Naive thymus-derived CD8-positive, alpha-beta T cell (primary cell): ENCODE measurements around the gene CCDC15. TPM values are rescaled to one million over a fixed set of nuclear protein-coding genes. Genes with fewer than 3 reads are reported as not detected.
A peak's percentile ranks its signal among the peaks of the same experiment; 100 is the strongest.

Experiments
- ATAC-seq, 2 donors: fragments of 150-1000 bp; cut with Tn5 transposase in 1 of 2; sonication (Bioruptor Pico), chemical (Tn5 transposase) in 1 of 2; 1 replicate in 1 of 2; 2 replicates in 1 of 2; pipeline ENCODE4 v1.10.0; 2021; ENCODE audit warnings: mild to moderate bottlenecking in 2 of 2, moderate library complexity in 2 of 2
- POLR2A ChIA-PET: fragments of 350-600 bp; sonication (Branson Sonifier 250); formaldehyde crosslinking; loops from one replicate; lab custom pipeline; 2021; ENCODE audit warnings: antibody characterized with exemption; lab: Charles Lee
- DNase-seq, 10 donors: peaks; one replicate each; pipeline versions ENCODE4 v3.0.0 to v3.0.0-alpha.2; 2020 to 2022
- H3K27ac Mint-ChIP-seq, 10 donors: one replicate each; pipeline ENCODE4 v1.8.0; 2020 to 2022; ENCODE audit warnings: mild to moderate bottlenecking in 10 of 10, mixed read lengths in 10 of 10, moderate library complexity in 4 of 10, inconsistent platforms in 1 of 10
- H3K27me3 Mint-ChIP-seq, 5 donors: one replicate each; pipeline ENCODE4 v1.8.0; 2021 to 2022; ENCODE audit warnings: mixed read lengths in 5 of 5
- H3K36me3 Mint-ChIP-seq, 3 donors: one replicate each; pipeline ENCODE4 v1.8.0; 2020 to 2022; ENCODE audit warnings: mixed read lengths in 3 of 3, mild to moderate bottlenecking in 2 of 3, inconsistent platforms in 1 of 3
- H3K4me1 Mint-ChIP-seq, 4 donors: one replicate each; pipeline ENCODE4 v1.8.0; 2021 to 2022; ENCODE audit warnings: mixed read lengths in 4 of 4
- H3K4me3 Mint-ChIP-seq, 10 donors: one replicate each; pipeline ENCODE4 v1.8.0; 2020 to 2022; ENCODE audit warnings: mild to moderate bottlenecking in 10 of 10, mixed read lengths in 10 of 10, moderate library complexity in 6 of 10, inconsistent platforms in 1 of 10
- H3K9me3 Mint-ChIP-seq, 9 donors: one replicate each; pipeline ENCODE4 v1.8.0; 2020 to 2022; ENCODE audit warnings: mixed read lengths in 9 of 9, mild to moderate bottlenecking in 3 of 9, inconsistent platforms in 1 of 9, moderate library complexity in 1 of 9
- polyA plus RNA-seq, 3 donors: library from polyadenylated mRNA; unstranded; fragments of 300-500 nt; fragmentation: Illumina TruSeq; gene quantifications; one replicate each; pipeline ENCODE4 v1.2.3, GENCODE V29; 2021
- total RNA-seq, 8 experiments: library from RNA in 2 of 8; stranded (reverse) in 2 of 8; gene quantifications; one replicate each; pipeline ENCODE4 v1.2.3 and lab custom pipeline; 2021 to 2026

Gene CCDC15, protein sequence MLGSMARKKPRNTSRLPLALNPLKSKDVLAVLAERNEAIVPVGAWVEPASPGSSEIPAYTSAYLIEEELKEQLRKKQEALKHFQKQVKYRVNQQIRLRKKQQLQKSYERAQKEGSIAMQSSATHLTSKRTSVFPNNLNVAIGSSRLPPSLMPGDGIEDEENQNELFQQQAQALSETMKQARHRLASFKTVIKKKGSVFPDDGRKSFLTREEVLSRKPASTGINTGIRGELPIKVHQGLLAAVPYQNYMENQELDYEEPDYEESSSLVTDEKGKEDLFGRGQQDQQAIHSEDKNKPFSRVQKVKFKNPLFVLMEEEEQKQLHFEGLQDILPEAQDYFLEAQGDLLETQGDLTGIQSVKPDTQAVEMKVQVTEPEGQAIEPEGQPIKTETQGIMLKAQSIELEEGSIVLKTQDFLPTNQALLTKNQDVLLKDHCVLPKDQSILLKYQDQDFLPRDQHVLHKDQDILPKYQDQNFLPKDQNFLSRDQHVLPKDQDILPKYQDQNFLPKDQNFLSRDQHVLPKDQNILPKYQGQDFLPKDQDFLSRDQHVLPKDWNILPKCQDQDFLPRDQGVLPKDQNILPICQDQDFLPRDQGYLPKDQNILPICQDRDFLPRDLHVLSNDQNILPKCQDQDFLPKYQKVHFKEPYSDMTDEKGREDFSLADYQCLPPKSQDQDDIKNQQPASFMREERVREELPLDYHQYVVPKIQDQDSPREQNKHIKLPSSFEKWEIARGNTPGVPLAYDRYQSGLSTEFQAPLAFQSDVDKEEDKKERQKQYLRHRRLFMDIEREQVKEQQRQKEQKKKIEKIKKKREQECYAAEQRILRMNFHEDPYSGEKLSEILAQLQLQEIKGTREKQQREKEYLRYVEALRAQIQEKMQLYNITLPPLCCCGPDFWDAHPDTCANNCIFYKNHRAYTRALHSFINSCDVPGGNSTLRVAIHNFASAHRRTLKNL
- total RNA-seq (1 to 10 TPM; 2.5 to 2.8 TPM), polyA plus RNA-seq (1 to 10 TPM; 1.5 to 2.2 (median 2.1) TPM), total RNA-seq (lab: John Stamatoyannopoulos, UW) (1.6 to 9.5 (median 6.6) reads per million in 6 experiments)

DNA sequence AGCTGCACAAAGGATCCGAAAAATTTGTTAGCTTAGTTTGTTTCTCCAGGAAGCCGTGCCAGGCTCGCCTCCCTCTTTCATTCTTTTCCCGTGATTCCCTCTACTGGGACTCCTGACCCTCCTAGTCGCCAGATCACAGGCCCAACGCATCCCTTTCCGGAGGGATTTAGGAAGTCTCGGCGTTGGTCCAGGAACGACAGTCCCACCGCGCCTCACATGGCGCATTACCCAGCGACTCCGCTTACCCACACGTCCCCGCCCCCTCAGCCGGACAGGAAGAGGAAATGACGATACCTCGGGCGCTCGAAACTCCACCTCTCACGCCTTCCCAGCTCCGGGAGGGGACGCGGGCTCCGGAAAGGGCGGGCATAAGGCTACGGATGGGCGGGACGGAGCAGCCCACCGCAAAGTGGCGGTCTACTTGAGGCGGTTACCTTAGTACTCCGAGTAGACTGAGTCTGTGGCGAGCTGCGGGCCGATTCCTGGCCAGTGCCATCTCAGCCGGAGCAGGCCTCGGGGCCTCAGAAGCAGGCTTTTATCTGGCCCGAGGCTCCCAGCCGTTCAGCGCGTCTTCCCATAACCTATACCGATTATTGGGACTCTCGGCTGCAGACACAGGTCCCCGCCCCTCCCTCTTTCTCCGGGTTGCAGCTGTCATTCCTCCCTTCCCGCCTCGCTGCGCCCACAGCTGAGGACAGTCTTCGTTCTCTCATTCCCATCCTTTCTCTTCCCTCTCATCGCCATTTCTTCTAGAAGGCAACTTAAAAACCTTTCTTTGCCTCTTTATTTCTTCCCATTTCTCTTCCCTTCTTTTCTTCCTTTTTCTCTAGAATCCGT is at the start of gene CCDC15:
Gene CCDC15 (plus strand): TSS at position 450 of the 837 bp plus-strand sequence. CDS start 531 bp downstream, outside the sequence.
- H3K27me3 Mint-ChIP-seq = no peaks in the 10 kb centered on the region
- POLR2A ChIA-PET = interaction anchor here (0.7 to 3.5 kb wide), 18 partner anchors 11 to 638 kb away, joined by 3 to 49 read pairs (median 6); partner anchors contain the start of genes EI24, HEPACAM, HEPN1 and MSANTD2
- ATAC-seq (peak; percentile 94 to 96), DNase-seq (peak; percentile 86 to 96 (median 93))
- H3K4me3 Mint-ChIP-seq = no peak within 1 kb of the TSS
- peaks cover 0 to 7% (median 3%) of the 10 kb centered on the region in 4 donors for H3K4me1 Mint-ChIP-seq
- peaks cover 0 to 2% (median 0%) of the 10 kb centered on the region in 9 donors for H3K9me3 Mint-ChIP-seq
- H3K27ac Mint-ChIP-seq = no peak within 1 kb of the TSS
- H3K36me3 Mint-ChIP-seq = no peaks in the 10 kb centered on the region

DNA sequence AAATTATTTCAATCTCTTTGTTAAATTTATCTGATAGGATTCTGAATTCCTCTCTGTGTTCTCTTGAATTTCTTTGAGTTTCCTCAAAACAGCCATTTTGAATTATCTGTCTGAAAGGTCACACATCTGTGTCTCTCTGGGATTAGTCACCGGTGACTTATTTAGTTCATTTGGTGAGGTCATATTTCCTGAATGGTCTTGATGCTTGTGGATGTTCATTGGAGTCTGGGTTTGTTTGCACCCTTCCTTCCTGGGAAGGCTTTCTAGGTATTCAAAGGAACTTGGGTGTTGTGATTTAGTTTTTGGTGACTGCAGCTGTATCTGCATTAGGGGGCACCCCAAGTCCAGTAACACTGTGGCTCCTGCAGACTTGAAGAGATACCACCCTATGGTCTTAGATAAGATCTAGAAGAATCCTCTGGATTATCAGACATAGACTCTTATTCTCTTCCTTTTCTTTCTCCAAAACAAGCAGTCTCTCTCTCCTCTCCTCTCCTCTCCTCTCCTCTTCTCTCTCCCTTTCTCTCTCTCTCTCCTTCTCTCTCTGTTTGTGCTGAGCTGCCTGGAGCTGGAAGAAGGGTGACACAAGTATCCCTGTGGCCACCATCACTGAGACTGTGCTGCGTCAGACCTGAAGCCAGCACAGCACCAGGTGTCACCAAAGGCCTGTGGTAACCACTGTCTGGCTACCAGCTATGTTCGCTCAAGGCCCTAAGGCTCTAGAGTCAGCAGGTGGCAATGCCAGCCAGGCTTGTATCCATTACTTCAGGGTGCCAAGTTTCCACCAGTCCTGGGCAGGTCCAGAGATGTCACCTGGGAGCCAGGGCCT is 38.2 kb upstream of the CCDC15 start:
- Mint-ChIP-seq H3K4me1 (peaks cover 0 to 8% (median 4%) of the 10 kb centered on the region in 4 donors), H3K9me3 (peaks cover 0 to 13% (median 7%) of the 10 kb centered on the region in 9 donors), H3K27ac (peak overlapping the region in 1 of 10 donors; percentile 27), H3K27me3 (peaks cover 0 to 14% (median 0%) of the 10 kb centered on the region in 5 donors), H3K4me3 (no peak overlapping the region), H3K36me3 (peaks cover 0 to 7% (median 6%) of the 10 kb centered on the region in 3 donors)
- POLR2A ChIA-PET = interaction anchor here (0.9 to 1.4 kb wide), 2 partner anchors 38 to 196 kb away, joined by 6 to 7 read pairs; partner anchors contain the start of genes CCDC15 and TMEM218
- ATAC-seq = peak in 1 of 2 donors; percentile 26
- peak in 1 of 10 donors; percentile 24 for DNase-seq

DNA sequence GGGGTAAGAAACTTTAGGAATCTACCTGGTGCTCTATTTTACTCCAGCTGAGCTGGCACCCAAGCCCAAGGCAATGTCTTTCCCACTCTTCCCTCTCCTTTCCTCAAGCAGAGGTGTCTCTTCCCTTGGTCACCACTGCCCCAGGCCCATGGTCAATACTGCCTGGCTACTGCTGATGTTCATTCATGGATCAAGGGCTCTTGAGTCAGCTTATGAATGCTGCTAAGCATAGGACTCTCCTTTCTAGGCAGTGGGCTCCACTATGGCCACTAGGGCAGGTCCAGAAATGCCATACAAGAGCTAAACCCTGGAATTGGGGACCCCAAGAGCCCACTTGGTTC is 37.7 kb upstream of the CCDC15 start:
- DNase-seq = no peak
- Mint-ChIP-seq H3K4me1 (peaks cover 0 to 8% (median 5%) of the 10 kb centered on the region in 4 donors), H3K9me3 (peaks cover 0 to 13% (median 7%) of the 10 kb centered on the region in 9 donors), H3K36me3 (peaks cover 0 to 7% (median 6%) of the 10 kb centered on the region in 3 donors), H3K27me3 (peaks cover 0 to 14% (median 0%) of the 10 kb centered on the region in 5 donors), H3K4me3 (no peak overlapping the region), H3K27ac (no peak overlapping the region)
- POLR2A ChIA-PET = interaction anchor here (0.9 to 1.4 kb wide), 2 partner anchors 37 to 195 kb away, joined by 6 to 7 read pairs; partner anchors contain the start of genes CCDC15 and TMEM218
- ATAC-seq = no peak

DNA sequence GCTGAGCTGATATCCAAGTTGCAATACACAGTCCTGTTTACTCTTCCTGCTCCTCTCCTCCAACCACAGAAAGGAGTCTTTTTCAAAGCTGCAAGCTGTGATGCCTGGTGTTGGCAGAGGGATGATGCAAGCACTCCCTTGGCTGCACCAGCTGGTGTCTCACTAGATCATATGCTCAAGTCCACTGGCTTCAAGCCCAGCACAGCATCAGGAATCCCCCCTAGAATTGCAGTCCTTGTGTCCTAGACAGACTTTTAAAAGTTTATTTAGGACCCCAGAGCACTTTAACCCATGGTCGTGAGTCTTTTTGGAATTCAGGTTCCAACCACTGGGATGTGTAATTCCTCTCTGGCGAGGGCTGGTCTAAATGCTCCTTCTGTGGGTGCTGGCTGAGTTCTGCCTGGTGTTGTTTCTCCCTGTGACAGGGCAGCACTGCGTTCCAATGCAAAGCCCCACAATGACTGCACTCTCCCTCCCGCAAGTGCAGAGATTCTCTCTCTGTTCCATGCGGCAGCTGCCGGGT is 36.8 kb upstream of the CCDC15 start:
- POLR2A ChIA-PET = interaction anchor here (1.4 kb wide), 1 partner anchor 194 kb away, joined by 6 read pairs; the partner anchor contains the start of gene TMEM218
- Mint-ChIP-seq H3K36me3 (peaks cover 0 to under 1% (median 0%) of the 10 kb centered on the region in 3 donors), H3K4me1 (peaks cover under 1 to 13% (median 10%) of the 10 kb centered on the region in 4 donors), H3K9me3 (peaks cover 0 to 6% (median 0%) of the 10 kb centered on the region in 9 donors), H3K27me3 (peaks cover 0 to 11% (median 0%) of the 10 kb centered on the region in 5 donors), H3K27ac (peak overlapping the region in 2 of 10 donors; percentile 9 to 47), H3K4me3 (no peak overlapping the region)
- DNase-seq = no peak
- ATAC-seq = no peak

DNA sequence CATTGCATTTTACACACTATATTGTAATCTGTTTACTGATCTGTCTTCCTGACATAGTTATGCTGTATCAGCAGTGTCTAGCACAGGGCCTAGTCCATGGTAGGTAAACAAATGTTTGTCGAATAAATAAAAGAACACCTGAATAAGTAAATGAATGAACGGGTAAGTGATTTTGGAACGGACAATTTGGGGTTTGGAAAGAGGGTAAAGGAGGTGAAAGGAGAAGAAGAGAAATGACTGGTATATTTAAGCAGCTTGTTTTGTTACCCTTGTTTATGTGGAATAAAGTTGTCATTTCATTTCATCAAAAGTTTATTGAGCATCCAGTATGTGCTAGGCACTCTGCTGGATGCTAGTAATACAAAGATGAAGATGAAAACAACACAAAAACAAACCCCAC is 35.1 kb upstream of the CCDC15 start, which contains the start of gene HEPN1:
Gene HEPN1 (plus strand): TSS at position 301 of the 400 bp plus-strand sequence.
- H3K9me3 Mint-ChIP-seq = no peaks in the 10 kb centered on the region
- peak within 1 kb of the TSS in 6 of 10 donors; percentile 11 to 85 (median 52) for H3K27ac Mint-ChIP-seq
- no peaks in the 10 kb centered on the region for H3K36me3 Mint-ChIP-seq
- ATAC-seq (no peak), DNase-seq (no peak)
- H3K4me1 Mint-ChIP-seq = peaks cover 19 to 31% (median 24%) of the 10 kb centered on the region in 4 donors
- H3K27me3 Mint-ChIP-seq = peaks cover 0 to 11% (median 0%) of the 10 kb centered on the region in 5 donors
- POLR2A ChIA-PET = interaction anchor here (3.4 kb wide), 1 partner anchor 35 kb away, joined by 32 read pairs; the partner anchor contains the start of gene CCDC15
- H3K4me3 Mint-ChIP-seq = peak within 1 kb of the TSS in 8 of 10 donors; percentile 24 to 83 (median 44)

DNA sequence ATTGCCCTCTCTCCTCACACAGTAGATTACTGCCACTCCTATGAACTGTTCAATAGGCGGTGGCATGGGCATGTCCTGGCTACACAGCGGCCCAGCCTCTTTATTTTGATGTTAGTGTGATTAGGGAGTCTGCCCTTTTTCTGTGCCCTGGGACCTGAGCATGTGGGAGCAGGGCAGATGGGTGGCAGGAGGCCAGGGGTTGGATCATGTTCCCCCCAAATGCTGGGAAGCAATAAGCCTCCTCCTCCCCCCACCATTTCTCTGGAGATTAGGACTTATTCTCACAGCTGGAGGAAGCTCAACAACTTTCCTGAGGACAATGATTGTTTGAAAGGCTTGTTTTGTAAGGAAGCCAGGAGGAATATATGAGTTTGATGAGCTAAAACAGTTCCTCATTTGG is 34.1 kb upstream of the CCDC15 start:
- ATAC-seq = no peak
- DNase-seq = no peak
- H3K9me3 Mint-ChIP-seq = no peaks in the 10 kb centered on the region
- H3K27ac Mint-ChIP-seq = peak overlapping the region in 3 of 10 donors; percentile 11 to 33 (median 20)
- H3K4me3 Mint-ChIP-seq = peak overlapping the region in 8 of 10 donors; percentile 2 to 83 (median 31)
- H3K36me3 Mint-ChIP-seq = no peaks in the 10 kb centered on the region
- H3K4me1 Mint-ChIP-seq = peaks cover 23 to 37% (median 30%) of the 10 kb centered on the region in 4 donors
- POLR2A ChIA-PET = interaction anchor here (0.9 to 6.3 kb wide), 10 partner anchors 21 to 297 kb away, joined by 3 to 50 read pairs (median 5); partner anchors contain the start of genes CCDC15, MSANTD2 and TMEM218
- H3K27me3 Mint-ChIP-seq = peaks cover 0 to 11% (median 0%) of the 10 kb centered on the region in 5 donors

DNA sequence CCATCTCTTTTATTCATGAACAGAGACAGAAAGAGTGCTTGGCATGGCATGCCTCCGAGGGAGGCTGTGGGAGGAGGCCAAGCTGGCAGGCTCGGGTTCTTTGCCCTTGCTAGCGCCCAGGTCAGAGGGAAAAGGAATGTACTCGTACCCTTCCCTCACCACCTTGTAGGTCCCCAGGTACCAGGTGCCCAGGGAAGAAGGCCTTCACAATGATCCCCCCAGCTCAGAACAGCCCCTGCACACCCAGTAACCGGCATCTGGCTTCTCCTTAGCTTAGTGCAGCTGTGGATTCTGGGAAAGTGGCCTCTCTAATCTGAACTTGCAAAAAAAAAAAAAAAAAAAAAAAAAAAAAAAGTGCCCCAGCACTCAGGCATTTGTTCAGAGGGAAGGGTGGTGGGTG is 33.6 kb upstream of the CCDC15 start:
- Mint-ChIP-seq H3K27me3 (peaks cover 0 to 11% (median 0%) of the 10 kb centered on the region in 5 donors), H3K36me3 (no peaks in the 10 kb centered on the region), H3K4me1 (peaks cover 23 to 37% (median 32%) of the 10 kb centered on the region in 4 donors), H3K4me3 (peak overlapping the region; percentile 64 to 88 (median 83)), H3K9me3 (no peaks in the 10 kb centered on the region), H3K27ac (peak overlapping the region in 8 of 10 donors; percentile 75 to 92 (median 84))
- POLR2A ChIA-PET = interaction anchor here (0.6 to 6.3 kb wide), 15 partner anchors 10 to 297 kb away, joined by 3 to 50 read pairs (median 5); partner anchors contain the start of genes CCDC15, MSANTD2 and TMEM218
- ATAC-seq (no peak), DNase-seq (no peak)

DNA sequence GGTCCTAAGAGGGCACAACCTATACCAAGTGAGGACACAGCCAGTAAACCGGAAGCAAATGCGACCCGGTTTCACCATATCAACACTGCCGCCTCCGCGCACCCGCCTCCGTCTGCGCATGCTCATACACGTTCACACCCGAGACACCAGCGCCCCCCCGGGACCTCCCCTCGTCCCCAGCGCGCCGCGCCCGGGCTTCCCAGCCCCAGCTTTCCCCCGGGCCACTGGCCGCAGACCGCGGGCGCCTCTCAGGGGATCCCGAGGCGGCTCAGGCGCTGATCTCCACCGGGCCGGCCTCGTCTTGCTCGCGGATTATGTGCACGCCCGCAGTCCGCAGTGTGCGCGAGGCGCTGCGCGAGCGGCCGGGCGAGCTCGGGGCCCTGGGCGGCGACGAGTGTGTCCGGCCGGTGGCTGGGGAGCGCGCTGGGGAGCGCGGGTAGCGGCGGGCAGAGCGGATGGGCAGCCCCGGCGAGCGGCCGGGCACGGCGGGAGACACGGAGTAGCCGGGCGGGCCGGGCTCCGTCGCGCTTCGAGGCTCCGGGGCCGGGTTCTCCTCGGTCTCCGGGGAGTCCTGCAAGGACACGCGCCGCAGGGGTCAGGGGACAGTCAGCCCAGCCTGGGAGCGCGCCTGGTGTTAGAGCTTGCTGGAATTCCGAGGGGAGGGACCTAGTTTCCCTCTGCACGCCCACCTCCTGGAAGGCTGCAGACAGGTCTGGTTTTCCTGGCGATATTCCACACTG is 33.0 kb upstream of the CCDC15 start:
- peak overlapping the region in 9 of 10 donors; percentile 75 to 92 (median 83) for H3K27ac Mint-ChIP-seq
- H3K27me3 Mint-ChIP-seq = peaks cover 0 to 9% (median 0%) of the 10 kb centered on the region in 5 donors
- DNase-seq = peak; percentile 73 to 96 (median 83)
- peak; percentile 86 to 92 for ATAC-seq
- no peaks in the 10 kb centered on the region for H3K36me3 Mint-ChIP-seq
- peak overlapping the region; percentile 64 to 88 (median 83) for H3K4me3 Mint-ChIP-seq
- no peaks in the 10 kb centered on the region for H3K9me3 Mint-ChIP-seq
- peaks cover 21 to 37% (median 32%) of the 10 kb centered on the region in 4 donors for H3K4me1 Mint-ChIP-seq
- POLR2A ChIA-PET = interaction anchor here (0.6 to 6.3 kb wide), 14 partner anchors 9 to 298 kb away, joined by 3 to 50 read pairs (median 5); partner anchors contain the start of genes CCDC15 and MSANTD2

DNA sequence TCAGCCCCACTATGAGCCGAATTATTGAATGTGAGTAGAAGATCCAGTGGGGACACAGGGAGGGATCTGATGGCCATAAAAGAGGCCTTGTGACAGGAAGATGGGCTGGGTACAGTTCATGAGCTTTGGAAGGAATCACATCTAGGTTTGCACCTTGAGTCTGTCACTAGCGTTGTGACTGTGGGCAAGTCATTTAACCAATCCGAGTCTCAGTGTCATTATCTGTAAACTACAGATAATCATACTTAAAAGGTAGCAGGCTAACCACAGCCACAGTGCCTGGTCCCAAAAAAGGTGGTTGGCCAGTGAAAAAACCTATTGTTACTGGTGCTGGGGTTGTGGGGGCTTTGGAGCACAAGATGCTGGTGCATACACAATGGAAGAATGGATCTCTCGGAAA is 31.2 kb upstream of the CCDC15 start:
- Mint-ChIP-seq H3K9me3 (no peaks in the 10 kb centered on the region), H3K36me3 (no peaks in the 10 kb centered on the region), H3K27ac (peak overlapping the region in 7 of 10 donors; percentile 7 to 54 (median 17)), H3K27me3 (peaks cover 0 to 9% (median 0%) of the 10 kb centered on the region in 5 donors), H3K4me3 (peak overlapping the region in 9 of 10 donors; percentile 18 to 64 (median 41)), H3K4me1 (peaks cover 21 to 37% (median 32%) of the 10 kb centered on the region in 4 donors)
- DNase-seq (peak in 1 of 10 donors; percentile 5), ATAC-seq (no peak)
- POLR2A ChIA-PET = interaction anchor here (0.6 to 6.3 kb wide), 4 partner anchors 27 to 189 kb away, joined by 3 to 50 read pairs (median 12); partner anchors contain the start of genes CCDC15 and TMEM218
